ENCODE measurements around the gene SLC37A1.

Gene SLC37A1

DNA sequence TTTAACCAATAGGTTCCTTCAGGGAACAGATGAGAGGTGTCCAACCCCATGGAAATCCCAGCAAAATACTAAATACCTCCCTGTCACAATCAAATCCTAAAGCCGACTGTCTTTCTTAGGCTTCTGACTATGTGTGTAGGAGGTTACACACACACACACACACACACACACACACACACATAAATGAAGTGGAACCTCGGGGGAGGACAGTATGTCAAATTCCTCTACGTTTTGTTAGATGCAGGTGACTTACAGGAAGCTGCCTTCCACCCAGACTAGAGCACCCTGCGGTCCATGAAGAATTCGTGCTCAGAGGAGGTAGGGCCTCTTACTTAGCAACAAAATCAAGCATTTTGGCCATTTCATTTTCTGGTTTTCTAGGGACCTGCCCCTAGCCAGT is 34.1 kb upstream of the SLC37A1 start:
- DNase-seq (ENCODE audit: low read depth) = no peak

DNA sequence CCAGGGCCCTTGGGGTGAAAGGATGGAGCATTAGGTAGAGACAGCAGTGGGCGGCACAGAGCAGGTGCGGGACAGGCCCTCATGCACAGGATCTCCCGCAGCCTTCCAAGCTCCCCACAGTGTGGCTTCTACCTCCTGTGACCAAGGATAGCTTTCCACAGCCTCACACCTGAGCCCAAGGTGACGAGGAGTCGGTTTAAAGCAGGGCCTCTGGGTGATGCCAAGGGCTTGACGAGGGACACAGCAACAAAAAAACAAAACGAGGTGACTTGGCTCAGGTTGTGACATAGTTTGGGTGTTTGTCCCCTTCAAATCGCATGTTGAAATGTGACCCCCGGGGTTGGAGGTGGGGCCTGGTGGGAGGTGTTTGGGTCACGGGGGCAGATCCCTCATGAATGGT is 32.9 kb upstream of the SLC37A1 start:
- no peak for DNase-seq (ENCODE audit: low read depth)

DNA sequence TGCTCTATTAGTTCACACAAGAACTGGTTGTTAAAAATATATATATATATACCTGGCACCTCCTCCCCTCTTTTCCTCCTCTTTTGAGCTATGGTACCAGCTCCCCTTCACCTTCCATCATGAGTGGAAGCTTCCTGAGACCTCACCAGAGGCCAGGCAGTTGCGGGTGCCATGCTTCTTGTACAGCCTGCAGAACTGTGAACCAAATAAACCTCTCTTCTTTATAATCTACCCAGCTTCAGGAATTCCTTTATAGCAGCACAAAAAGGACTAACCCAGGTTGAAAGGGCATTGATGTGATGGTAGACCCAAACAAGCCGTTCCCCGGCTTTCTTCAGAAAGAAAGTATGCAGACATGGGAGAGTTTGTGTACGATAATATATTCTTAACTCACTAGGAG is 32.5 kb upstream of the SLC37A1 start:
- no peak for DNase-seq (ENCODE audit: low read depth)

DNA sequence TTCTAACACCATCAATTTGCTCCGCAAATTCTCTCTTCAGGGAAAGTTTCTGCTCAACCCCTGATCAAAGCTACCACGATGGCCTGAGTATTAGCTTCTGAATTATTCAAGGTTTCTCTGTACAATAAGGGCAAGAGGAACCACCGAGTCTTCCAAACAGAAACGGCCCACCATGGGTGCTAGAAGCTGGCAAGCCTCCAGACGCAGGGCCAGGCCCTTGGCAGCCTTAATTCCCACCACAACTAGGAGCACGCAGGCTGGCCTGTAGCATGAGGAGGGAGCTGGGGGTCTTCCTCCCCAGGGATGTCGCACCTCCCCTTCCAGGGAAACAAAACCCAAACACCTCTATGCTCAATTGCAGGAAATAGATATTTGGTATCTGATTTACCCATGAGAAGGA is 28.7 kb upstream of the SLC37A1 start:
- DNase-seq (ENCODE audit: low read depth) = no peak

DNA sequence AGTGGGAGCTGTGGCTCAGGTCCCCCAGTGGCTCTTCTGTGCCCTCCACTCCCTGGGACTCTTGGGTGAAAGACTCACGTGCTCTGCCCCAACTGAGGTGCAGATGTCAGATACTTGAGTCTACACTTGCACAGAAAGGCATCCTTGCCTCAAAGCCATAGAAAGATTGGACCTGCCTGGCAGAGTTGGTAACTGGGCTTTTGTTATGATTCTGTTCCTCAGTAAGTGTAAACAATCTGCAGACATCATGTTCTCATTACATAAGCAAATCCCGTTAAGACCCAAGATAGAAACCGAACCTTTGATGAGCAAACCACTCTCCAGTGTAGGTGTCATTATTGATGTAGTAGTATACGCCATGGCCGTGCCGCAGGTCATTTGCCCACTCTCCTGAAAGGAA is 27.6 kb upstream of the SLC37A1 start:
- DNase-seq (ENCODE audit: low read depth) = no peak

DNA sequence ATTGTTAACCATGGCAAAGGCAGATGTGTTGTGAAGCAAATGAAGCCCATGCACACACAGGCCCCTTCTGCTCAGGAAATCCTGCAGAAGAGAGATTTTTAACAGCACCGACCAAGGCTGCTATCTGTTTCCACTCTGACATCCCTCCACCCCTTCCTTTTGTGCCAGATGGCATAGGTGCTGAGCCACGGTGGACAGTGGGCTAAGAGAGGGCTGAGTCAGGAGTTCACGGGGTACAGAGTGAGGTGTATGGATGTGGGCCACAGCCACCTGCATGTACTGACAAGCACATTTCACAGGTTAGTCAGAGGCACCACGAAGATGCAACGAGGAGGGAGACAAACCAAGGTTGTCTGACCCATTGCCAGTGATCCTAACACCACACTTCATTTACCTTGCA is 27.1 kb upstream of the SLC37A1 start:
- DNase-seq (ENCODE audit: low read depth) = no peak

DNA sequence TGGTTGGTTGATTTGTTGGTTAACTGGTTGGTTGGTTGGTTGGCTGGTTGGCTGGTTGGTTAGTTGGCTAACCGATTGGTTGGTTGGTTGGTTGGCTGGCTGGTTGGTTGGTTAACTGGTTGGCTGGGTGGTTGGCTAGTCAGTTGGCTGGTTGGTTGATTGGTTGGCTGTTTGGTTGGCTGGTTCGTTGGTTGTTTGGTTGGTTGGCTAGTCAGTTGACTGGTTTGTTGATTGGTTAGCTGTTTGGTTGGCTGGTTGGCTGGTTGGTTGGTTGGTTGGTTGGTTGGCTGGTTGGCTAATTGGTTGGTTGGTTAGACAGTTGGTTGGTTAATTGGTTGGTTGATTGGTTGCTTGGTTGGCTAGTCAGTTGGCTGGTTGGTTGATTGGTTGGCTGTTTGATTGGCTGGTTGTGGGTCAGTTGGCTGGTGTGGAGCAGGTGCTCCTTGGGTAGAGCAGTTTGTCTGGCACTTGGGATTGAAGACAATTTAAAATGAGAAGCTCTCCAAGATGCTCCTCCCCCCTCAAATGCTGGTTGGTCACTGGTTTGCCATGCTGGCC is 24.6 kb upstream of the SLC37A1 start:
- DNase-seq (ENCODE audit: low read depth) = no peak

DNA sequence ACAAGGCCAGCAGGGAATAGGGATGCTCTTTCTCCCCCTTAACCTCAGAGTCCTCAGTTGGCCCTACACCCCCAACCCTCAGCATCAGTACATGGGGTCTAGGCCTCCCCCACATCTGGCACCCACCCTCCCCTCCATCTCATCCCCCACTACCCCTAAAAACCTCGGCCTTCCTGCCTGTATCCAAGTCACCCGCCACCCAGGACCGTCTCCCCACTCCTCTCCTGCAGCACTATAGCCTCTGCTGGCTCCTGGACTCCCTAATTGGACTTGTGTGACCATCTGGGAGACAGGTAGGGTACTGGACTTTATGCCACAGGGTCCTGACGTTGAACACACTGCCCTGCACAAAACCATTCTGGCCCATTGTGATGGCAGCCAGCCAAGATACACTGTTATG is 23.7 kb upstream of the SLC37A1 start:
- DNase-seq (ENCODE audit: low read depth) = no peak

DNA sequence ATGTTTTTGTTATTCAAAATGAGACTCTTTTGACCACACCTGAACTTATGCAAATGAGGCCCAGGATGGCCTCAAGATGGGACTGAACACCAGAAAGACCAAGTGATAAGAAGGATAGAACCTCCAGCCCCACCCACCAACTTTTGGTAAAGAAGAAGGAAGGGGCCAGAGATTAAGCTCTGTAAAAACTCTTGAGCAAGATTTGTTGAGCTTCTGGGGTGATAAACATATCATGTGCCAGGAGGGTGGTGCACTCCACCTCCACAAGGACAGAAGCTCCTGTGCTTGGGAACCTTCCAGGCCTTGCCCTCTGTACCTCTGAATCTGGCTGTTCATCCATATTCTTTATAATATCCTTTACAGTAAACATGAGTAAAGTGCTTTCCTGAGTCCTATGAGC is 22.9 kb upstream of the SLC37A1 start:
- no peak for DNase-seq (ENCODE audit: low read depth)

DNA sequence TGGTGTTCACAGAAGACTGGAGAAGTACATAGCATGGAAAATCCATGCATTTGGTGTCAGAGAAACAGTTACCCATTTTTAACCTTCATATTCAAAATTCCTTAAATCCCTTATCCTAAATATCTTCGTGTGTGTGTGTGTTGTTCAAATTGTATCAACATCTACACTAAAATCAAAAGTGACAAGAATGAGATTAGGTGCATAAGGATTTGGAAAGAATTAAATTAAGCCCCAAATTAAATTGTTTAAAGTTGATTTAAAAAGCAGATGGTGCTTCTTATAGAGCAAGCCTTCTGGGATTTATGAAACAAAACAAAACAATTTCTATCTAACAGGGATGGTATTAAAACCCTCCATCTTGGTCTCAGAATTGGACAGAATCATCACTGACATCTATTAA is 22.3 kb upstream of the SLC37A1 start:
- DNase-seq (ENCODE audit: low read depth) = no peak

DNA sequence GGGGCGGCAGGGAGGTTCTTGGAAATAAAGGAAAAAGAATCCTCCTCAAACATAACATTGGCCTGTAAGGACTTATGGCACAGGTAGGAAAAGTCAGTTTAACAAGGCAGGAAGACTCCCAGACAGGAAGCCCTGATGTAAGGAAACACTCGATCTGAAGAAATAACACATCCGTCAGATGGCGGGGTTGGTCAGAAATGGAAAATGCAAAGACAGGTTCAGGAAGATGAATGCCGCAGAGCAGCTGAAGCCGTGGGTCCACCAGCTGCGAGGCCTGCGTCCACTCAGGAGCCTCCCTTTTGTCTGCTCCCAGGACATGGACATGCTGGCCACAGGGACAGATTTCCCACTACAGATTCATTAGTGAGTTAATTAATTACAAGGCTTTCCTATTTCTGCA is 21.5 kb upstream of the SLC37A1 start:
- DNase-seq (ENCODE audit: low read depth) = no peak

DNA sequence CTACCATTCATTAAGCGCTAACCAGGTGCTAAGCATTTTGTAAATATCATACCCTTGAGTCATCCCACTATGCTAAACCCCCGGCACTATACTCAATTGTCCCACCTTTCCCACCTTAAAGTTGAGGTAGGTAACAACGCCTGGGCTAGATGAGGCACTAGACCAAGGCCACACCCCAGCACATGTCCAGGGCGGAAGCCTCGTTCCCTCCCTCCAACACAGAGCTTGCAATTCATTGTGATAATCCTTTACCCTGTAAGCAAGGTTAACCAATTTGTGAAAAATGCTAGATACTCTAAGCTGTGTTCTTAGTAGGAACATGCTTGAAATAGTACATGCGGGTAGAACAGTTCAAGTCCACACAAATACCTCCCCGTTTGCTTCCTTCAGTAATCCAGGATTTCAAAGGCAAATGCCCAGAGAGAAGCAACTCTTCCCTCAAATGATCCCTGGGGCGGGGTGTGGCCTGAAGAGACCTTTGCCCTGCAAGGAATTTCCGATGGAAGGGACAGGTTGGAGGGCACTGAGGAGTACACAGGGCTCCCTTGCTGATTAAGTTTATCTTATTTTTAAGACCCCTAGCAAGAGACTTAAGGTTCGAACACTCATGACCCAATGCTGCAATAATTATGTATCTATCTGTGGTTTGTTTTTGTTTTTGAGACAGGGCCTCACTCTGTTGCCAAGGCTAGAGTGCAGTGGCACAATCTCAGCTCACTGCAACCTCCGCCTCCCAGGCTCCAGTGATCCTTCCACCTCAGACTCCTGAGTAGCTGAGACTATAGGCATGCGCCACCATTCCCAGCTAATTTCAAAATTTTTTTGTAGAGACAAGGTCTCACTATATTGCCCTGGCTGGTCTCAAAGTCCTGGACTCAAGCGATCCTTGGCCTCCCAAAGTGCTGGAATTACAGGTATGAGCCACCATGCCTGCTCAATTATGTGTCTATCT is 20.3 kb upstream of the SLC37A1 start:
- DNase-seq (ENCODE audit: low read depth) = no peak

DNA sequence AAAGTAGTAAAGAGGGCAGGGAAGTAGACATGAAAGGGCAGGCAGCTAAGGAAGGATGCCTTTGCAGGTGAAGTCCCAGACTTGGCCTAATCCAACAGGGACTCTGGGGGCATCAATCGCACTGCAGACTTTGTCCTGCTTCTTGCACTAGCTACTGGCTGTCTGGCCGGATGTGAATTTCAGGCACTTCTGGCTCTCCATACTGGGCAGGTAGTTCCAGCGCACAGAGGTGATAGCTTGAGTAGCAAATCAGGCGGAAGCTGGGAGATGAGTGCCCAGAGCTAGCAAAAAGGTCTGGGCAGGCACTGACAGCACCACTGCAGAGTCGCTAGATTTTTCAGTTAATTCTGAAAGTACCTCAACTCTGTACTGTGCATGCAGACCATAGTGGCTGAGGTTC is 18.6 kb upstream of the SLC37A1 start:
- DNase-seq (ENCODE audit: low read depth) = no peak

DNA sequence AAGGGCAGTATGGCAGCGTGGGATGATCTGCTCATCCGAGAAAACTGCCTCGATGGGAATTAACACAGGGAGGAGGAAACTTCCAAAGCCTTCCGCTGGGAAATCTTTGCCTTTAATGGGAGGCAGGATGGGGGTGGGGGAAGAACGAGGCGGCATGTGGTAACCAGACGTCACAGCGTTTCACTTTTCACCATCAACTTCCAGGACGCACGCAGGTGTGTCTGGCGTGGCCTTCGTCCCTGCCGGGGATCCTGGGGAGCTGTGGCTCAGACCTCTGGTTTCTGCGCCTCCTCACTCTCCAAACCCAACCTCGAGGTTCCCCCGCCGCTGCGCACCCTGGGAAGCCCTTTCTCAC is 17.9 kb upstream of the SLC37A1 start:
- peak; percentile 25 for DNase-seq (ENCODE audit: low read depth)

DNA sequence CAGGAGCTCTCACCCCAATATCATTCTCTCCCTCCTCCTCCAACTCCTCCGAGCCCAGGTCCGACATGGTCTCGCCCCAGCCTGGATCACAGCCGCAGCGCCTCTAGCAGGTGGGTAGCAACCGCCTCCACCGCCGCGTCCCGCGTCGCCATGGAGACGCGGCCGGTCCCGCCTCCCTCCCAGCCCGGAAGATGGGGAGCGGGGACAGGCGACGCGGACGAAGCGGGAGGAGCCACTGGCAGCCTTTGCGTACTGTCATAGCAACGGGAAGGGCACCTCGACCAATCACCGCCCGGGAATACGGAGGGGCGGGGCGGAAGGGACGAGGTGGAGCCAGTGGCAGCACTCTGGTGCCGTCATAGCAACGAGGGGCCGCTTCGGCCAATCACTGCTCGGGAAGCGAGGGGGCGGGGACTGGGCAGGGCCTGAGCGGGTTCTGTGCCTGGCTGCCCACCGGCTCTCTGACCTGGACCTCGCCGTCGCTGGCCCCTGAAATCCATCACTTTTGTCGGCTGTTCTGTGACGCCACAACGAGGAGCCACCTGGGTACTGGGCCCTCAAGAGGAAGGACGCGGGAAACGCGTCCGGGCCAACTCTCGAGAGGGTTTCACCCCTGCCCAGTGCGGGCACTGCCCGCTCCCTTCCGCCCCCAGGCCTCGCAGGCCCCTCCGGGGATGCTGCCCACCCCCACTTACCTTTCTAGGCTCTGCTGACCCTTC is 17.4 kb upstream of the SLC37A1 start, which contains the start of gene RSPH1:
Gene RSPH1 (minus strand): TSS at position 105 of the 719 bp plus-strand sequence. CDS start 38 bp downstream, at position 67.
- peak; percentile 98 for DNase-seq (ENCODE audit: low read depth)

DNA sequence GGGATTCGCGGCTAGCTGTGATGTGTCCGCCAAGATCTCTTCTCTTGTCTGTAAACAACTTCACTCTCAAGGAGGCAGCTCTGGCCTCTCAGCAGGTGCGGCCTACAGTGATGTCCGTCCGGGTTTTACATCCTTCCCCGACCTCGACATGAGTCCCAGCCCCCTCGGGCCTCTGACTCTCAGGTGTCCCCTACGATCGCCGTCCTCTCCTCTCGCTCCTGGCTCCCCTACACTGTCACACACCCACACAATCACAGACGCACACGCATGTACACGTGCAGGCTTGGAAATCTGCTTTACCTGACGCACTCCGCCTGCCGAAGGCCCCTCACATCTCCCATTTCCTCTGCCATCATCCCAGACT is 16.8 kb upstream of the SLC37A1 start:
- DNase-seq (ENCODE audit: low read depth) = no peak

DNA sequence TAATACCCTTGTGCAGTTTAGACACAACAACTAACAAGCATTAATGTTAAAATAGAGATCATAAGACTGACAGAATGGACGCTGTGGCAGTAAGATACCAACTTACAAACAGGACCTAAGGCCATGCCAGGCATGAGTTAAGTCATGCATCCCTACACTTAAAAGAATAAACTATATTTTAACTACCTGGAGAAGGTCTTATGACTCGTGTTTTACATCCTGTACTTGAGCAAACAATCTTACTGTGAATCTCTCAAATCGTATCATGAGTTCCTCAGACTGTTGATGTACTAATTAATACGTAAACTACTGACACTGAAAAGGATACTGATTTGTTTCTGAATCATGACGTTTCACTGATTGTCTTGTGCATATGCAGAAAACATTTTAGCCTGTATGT is 15.6 kb upstream of the SLC37A1 start:
- DNase-seq (ENCODE audit: low read depth) = no peak

DNA sequence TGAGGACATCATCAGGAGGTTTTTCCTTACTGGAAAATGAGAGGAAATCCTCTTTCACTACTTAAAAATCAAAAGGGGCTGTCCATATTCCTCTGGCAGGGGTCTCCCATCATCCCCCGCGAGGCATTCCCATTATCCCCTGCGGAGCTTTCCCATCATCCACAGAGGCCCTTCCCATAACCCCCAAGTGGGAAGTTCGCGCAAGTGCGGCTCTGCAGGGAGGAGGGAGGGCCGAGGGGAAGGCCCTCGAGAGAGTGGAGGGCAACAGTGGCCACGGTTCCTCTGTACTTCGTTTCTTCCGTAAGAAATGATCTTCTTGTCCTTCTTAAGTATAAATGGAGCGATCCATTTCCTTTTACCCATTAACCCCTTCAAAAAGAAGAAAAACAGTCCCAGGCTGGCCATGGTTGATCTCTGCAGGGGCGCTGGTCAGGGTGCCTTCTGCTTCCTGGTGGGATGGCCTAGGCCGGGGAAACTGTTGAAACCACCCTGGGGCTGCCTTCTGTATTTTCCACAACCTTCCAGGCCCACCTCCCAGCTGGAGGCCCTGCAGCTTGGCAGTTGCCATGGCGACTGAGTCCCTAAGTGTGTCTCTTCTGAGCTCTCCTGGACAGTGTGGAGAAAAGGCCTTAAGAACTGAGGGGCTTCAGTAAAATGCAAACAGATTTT is 14.1 kb upstream of the SLC37A1 start:
- no peak for DNase-seq (ENCODE audit: low read depth)

DNA sequence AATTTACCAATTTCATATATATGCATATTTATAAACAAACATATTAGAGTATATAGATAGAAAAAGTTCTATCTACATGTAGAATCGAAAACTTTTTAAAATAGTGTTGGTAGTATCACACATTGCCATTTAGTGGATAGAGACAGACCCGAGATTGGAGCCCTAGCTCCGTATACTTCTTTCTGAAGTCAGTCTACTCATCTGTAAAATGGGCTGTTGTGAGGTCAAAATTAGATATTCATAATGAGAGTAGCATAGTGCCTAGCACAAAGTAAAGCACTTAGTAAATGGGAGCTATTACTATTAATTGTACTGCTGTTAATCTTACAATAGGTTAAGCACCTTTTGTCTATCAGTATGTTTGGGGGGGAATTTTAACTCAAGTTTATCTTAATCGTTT is 13.4 kb upstream of the SLC37A1 start:
- no peak for DNase-seq (ENCODE audit: low read depth)

DNA sequence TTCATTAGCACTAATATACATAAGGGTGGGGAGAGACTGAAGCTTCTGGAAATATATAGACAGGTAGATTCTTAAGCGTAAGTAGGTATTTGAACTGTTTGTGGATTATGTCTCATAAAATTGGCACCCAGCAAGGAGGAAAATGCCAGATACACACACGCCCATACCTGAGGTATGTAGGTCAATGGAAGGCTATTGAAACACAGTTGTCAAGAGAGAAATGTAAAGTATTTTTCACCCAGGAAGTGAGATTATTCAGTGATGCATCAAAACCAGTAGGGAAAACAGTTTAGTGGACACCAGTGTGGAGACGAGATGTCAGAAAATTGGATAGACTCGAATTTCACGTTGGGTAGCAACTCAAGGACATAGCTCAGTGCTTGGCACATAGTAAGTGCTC is 12.9 kb upstream of the SLC37A1 start:
- DNase-seq (ENCODE audit: low read depth) = no peak

DNA sequence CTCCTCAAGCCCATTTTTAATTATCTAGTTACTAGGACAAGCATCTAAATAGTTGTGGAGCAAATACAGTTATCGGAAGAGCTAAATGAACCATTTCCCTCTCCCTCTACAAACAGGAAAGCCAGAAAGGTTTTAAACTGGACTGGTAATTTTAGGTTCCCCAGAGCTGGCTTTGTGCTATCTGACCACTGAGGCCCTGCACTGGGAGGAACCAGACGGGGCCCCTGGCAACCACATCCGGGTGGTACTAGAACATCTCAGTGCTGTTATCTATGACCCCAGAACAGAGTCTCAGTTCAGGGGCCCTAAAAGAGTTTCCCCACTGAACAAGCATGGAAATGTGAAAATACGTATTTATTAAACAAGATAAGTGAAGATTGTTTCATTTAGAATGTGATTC is 9.9 kb upstream of the SLC37A1 start:
- DNase-seq (ENCODE audit: low read depth) = no peak

DNA sequence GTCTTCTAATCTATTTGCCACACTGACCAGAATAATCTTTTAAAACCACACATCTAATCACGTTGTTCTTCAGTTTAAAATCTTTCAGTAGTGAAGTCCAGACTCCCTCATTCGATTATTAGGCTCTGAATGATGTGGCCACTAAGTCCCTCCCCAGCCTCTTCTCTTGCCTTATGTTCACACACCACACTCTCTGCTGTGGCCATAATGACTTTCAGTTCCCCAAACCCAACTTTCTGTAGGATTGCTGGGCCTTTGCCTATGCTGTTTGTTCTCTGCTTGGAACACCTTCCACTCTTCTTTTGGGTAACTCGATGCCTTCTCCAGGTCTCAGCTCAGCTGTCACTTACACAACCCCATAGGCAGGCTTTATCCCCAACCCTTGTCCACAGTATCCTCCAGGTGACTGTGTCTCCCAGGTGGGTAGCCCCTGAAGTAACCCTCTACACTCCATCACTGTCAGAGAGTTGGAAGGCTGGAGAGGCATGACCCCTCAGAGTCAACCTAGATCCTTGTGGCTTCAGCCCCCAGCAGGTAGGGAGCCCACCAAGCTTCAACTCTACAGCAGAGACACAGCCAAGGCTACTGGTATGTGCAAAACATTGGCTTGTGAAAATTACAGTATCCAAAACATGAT is 8.4 kb upstream of the SLC37A1 start:
- DNase-seq (ENCODE audit: low read depth) = no peak
